HG03139 (cell line): ENCODE results near the gene OSTF1.
A peak's percentile ranks its signal among the peaks of the same experiment; 100 is the strongest.

Experiments
- ATAC-seq: cut with Tn5 transposase; IDR thresholded peaks from one replicate; pipeline ENCODE4 v1.9.1; 2021; ENCODE audit not compliant: unreplicated experiment

The OSTF1 gene

DNA sequence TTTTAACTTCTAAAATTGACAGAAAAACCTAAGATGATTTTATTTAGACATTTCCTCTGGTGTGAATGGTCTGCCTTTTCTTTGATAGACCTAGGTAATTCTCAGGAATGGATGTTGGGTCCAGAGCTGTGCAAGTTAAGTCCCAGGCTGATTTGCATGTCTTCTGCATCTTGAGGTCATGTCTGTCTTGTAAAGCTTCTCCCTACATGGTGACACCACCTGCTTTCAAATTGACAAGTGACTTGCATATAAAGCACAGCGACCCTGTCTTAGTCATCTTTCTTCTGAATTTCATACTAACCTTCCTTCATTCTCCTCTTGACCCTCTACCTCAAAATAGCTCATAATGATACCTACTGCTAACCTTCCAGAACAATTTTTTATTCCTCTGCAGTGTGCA lies 29.2 kb downstream of the OSTF1 start:
- no peak for ATAC-seq

DNA sequence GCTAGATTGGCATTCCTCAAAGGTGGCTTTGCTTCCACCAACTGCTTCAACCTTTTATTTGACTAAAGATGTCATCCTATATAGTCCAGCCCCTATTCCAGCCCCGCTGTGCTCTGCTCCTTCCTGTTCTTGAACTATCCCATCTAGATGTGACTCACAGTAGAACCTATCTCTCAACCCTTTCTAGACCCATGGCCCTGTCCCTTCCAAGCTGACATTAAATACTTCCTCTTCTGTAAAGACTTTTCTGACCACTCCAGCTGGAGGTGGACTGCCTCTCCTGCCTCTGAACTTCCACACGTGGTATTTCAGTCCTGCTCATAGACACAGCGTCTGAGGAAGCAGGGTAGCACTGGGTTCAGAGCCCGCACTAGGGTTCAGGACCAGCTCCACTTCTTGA lies 32.4 kb downstream of the OSTF1 start:
- ATAC-seq, result no peak

DNA sequence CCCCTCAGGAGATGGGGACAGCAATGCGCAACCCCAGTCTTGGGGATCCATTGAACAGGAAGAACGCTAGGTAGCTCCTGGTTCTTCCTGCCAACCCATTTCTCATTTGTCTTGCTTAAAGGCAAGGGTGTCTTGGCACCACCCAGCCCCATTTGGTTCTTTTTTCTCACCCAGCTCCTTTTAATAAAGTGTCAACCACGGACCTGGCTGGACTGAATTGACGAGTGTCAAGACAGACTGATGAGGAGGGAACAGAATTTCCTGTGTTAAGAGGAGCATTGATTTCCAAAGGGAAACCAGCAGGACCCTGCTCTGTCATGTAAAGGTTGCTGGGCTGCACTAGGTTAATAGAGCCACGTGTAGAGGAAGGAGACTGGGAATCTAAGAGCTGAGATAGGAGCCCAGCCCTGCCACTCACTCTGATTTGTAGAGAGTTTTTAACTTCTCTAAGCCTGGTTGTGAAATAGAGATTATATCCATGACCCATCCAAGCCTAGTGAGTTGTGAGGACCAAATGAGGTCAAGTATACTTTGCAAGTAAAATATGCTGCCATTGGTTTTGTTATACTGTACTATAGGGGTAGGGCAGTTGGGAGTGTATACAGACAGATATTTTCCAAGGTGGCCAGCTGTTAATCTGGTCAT lies 33.7 kb downstream of the OSTF1 start:
- ATAC-seq, result no peak

DNA sequence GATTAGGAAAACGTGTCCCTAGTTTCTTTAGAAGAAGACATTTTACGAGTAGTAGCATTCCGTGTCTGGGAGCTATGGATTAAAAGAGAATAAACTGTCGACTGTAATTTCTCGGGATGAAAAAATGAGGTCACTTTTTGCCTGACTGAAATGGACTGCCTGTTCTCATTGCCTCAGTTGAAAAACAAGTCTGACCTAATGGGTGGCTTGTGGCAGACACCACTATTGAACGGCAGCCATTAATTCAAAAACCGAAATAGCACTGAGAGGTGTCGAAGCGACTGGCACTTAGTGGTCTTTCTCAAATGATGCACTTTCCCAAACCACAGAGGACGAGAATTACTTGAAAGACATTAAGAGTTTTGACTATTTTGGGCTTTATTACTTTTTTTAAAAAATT lies 35.4 kb downstream of the OSTF1 start:
- no peak for ATAC-seq

DNA sequence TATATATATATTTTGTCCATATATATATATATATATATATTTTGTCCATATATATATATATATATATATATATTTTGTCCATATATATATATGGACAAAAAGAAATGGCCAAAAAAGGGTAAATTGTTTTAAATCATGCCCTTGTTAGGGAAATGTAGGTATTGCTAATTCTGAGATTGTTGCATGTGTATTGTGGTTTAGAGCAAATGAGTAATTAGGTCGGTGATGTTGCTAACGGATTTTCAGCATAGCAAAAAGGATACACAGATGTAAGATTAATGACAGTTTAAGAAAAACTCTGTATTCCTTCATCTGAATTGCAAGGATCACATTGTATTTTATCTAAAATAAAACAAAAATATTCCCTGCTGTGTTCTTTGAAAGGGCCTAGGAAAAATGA lies 40.2 kb downstream of the OSTF1 start:
- ATAC-seq, result no peak

DNA sequence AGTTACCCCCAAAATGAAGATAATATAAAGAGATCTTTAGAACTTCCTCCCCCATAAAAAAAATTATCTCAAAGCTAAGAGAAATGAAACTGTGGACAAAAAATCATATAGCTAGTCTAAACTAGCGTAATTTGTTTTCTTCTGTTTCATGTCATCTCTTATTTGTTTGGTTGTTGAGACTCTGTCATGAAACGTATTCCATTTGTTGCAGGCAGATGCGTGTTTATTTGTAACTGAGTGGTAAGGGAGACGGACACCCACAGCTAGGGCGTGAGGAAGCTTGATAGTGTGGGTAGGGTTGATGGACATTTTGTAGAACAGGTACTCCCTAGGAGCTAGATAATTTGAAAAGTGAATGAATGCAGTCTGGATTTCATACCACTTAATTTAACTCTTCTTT lies 41.9 kb downstream of the OSTF1 start:
- no peak for ATAC-seq

DNA sequence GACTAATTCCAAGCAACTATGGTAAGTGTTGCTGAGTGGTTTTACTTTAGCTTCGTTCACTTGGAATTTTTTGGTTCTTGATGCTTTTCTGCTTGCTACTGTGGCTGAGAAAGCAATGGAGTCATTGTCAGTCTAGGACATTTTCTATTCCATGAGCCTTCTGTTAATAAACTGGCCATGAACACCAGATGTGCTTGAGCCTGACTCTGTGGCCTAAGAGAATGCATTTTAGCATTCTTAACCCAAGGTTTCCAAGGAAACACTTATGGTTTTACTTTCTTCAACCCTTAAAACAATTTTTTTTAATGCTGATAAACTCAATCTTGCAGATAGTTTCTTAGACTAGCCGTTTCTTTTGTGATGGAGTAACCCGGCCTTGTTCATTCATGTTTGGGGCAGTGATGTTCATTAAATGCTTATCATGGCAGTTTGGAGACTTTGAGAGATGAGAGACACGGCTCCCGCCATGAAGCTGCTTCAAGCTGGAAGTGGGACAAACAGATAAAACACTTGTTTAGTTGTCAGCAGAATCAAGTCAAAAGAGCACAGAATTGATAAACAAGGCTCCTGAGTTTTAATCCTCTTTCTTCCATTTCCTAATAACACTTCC lies 42.4 kb downstream of the OSTF1 start:
- no peak for ATAC-seq

DNA sequence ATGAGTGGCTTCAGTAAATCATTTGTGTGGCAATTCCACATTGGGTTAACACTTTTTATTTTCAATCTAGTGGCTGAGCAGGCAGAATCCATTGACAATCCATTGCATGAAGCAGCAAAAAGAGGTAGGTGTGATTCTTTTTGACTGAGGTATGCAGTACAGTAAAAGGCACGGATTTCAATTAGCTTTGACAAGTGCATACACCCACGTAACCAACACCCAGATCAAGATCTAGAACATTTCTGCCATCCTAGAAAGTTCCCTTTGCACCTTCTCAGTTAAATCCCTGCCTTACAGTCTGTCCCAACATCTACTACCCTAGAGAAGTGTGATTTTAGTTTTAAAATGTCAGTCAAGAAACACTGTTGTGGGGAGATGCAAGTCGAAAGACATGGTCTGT lies 43.4 kb downstream of the OSTF1 start:
- no peak for ATAC-seq

DNA sequence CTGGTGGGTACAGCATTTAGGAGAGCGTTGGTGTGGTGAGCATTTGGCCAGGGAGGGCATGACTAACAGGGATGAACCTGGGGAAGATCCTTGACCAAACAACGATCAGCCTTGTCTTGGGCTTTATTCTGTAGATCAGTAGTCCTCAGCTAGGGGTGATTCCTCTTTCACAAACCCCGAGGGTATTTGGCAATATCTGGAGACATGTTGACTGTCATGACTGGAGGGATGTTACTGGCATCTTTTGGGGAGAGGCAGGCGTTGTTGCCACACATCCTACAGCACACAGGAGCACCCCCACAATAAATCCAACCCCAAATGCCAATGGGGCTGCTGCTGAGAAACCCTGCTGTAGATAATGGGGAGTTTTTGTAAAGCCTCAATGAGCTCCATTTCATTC lies 43.9 kb downstream of the OSTF1 start:
- ATAC-seq, result no peak

DNA sequence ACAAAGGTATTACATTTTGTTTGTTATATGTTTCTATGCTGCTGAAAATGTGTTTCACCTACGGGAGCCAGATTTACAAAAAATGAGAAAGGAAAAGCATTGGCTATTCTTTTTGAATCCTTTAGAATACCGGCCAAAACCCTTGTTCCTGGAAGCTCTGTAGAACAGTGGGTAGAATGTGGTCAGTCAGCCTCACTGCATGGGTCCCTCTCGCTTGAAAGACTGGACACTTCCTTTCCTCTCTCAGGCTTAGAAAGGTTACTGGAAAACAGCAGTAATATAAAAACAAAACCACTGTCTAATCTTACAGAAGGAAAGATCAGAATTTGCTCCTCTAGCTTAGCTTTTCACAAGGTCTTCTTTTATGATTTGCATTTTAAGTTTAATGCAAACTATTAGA lies 45.1 kb downstream of the OSTF1 start:
- ATAC-seq, result no peak

DNA sequence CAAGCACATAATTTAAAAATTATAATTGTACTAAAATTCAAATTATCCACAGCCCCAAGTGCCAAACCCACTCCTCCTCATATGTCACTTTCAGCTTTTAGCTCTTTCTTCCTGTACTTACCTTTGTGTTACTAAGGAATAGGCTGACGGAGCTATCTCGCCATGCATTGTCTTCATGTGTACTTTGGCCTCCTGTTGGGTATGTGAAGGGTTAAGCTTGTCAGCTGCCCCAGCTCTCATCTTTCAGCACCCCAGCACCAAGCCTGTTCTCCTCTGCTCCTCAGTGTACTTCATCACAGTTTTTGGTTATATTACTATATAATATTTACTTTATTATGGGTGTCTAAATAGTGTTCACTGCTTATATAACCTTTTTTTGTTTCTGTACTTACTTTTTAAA lies 46.2 kb downstream of the OSTF1 start:
- no peak for ATAC-seq

DNA sequence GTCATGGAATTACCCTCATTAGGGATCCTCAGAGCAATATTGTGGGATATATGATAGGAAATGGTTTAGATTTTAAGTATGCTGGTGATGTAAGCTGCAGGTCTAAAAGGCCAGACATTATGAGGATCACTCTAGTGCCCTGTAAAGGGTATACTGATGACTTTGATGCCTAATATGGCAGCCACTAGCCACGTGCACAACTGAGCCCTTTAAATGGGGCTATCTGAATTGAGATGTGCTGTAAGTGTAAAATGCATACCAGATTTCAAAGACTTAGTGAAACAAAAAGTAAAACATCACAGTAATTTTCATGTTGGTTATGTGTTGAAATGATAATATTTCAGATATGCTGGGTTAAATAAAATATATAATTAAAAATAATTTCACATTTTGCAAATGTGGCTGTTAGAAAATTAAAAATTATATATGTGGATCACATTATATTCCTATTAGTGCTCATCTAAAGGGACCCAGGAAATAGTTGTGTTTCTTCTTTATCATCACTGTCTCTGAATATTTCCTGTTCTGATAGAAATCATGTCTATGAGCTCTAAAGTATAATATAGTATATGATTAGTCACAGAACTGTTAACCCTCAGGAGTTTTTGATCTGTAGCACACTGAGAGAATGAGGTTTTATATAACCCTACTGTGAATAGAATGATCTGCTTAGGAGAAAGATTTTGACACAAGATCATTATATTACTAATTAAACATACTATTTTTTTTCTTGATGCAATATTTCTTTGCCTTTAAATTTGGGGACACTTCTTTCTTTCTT lies 50.1 kb downstream of the OSTF1 start:
- no peak for ATAC-seq

DNA sequence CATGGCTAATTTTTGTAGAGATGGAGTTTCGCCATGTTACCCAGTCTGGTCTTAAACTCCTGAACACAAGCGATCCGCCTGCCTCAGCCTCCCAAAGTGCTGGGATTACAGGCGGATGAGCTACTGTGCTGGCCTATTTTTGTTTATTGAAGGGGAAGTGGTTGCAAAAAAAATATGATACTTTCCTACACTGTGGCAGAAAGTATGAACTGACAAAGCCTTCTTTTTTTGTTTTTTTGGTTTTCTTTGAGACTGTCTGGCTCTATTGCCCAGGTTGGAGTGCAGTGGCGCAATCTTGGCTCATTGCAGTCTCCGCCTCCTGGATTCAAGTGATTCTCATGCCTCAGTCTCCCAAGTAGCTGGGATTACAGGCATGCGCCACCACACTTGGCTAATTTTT lies 50.9 kb downstream of the OSTF1 start:
- no peak for ATAC-seq

DNA sequence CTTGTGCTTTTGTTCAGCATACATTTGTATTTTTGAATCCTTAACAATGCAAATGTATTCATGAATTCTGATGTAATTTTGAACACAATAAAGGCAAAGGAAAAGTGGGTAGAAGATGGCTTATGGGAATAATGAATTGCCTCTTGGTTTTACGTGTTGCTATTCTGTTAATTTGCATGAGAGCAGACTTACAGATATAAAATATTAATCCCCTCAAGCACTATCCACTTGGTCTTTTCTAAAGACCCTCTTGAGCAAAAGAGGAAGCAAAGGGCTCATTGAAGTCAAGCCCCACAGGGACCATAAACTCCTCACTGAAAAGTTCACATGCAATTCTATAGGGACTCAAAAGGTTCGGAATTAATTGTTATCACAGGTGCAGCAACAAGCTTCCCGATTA lies 51.9 kb downstream of the OSTF1 start:
- ATAC-seq, result no peak

DNA sequence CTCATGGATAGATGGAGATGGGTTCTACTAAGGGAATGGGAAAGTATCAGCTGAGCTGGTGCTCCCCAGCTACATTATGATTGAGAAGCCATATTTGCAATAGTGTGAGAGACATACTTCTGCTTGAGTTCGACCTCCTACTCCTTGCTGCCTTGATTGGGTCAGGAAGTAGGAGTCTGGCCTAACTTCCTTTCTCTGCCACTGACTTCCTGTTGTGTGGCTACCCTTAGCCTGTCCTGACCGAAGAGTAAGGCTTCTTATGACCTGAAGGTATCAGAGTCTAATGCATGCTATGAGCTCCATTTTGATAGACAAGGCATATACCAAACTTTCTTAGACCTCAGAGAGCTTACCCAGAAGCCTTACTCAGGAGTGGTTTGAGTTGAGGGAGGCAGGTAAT lies 53.9 kb downstream of the OSTF1 start:
- peak; percentile 59 for ATAC-seq

DNA sequence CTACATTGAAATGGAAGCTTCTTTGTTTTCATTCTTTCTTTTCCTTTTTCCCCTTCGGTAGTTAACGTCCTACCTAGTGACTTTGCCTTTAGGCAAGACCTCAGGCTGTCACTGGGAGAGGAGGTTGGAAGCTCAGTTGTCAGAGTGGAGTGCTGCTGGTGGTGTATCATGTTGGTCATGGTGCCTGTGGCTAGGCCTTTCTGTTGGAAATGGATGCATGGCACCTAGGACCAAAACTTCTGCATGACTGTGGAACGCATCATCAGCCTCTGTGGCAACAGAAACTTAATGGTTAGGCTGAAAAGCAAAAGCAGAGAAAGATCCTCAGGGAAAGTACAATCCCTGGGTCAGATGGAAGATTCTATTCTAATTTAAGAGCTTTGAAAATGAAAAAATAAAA lies 57.9 kb downstream of the OSTF1 start:
- ATAC-seq, result no peak

DNA sequence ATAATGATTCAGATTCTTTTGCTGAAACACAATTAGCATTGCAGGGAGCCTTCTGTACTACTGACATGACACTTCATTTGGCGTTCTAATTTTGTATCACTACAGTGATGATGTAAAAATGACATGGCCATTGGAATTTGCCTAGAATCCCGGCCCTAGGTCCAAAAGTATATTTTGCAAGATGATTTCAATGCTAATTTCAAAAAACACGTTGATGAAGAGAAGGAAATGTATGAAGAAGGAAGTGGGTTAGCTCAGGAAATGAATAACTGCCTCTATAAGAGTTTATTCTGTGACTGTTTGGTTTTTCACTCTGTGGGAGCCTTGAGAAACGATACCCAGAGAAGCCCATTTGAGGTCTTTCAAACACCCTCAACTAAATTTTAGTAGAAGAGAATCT lies 59.3 kb downstream of the OSTF1 start:
- peak; percentile 60 for ATAC-seq

DNA sequence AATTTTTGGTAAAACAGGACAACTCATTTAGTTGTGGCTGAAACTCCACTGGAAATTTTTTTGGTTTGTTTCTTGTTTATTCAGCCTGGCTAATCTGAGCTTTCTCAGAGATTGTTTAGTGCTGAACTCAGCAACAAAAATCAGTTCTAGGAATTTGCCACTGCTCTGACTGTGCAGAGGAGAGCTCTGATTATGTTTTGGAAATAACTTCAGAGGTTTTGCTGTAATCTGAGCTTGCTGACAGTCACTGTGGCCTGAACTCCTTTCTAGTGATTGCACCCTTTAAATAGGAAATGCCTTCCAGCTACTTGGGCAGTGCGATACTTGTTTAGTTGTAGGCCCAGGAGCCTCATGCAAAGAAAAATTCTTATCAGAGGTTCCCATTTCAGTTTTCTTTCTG lies 60.2 kb downstream of the OSTF1 start:
- no peak for ATAC-seq

DNA sequence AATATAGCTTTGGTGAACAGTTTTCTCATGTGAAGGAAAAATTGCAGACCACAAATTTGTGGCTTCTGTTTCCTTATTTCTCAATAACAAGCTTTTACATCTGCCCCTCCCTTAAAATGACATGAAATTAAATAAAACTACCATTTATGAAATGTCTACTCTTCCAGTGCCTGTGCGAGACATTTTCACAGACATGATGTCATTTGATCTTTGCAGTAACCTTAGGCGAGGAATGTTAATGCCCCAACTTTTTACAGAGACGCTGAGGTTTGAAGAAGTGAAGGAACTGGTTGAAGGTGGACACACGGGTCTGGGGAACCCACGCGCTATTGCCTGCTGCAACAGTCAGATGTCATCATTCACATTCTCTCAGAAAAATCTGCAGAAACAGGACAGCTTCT lies 61.5 kb downstream of the OSTF1 start:
- ATAC-seq, result no peak

DNA sequence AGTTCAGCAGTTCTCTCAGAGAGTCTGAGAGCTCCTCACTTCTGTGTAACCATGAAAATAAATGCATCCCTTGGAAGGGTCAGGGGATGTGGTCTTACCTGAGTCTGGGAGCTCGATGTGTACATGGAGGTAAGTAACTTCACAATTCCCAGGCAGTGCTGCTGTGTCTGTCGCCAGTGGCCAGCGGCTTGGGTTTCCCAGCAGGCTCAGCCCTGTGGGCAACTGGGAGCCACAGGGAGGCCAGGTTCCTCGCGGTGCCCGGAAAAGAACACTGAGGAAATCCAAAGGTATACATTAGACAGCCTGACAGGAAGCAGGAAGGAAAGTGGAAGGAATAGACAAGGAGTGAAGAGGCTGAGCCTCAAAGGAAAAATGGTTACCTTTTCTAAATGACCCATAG lies 62.2 kb downstream of the OSTF1 start:
- ATAC-seq, result no peak

DNA sequence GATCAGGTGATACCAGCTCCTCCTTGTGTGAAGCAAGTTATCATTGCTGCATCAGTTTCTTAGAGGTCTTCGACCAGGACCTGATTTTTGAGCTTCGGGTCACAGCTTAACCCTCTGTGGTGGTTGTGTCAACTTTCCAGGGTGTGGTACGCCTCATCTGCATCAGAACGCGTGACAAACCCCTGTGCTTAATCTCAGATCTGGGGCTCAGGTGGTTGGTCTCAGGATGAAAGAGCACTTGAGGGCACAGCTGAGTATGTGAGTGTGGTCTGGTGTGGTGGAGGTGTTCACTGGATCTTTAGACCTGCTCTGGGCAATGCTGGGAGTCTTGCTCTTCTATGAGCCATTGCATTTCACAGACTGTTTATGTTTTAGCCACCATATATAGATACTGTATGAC lies 64.1 kb downstream of the OSTF1 start:
- ATAC-seq, result no peak

DNA sequence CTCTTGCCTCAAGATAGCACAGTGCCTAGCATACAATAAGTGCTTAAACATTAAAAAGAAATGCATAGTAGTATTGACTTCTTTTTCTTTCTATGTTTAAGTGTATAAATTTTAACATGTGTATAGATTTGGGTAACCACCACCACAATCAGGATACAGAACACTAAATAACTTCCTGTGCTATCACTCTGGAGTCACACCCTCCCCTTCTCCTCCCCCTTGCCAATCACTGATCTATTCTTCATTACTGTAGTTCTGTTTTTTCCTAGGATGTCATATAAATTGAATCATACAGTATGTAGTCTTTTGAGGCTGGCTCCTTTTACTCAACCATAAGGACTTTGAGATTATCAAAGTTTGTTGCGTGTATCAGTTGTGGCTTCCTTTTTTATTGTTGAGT lies 68.5 kb downstream of the OSTF1 start:
- ATAC-seq, result no peak
